ENCODE results near the gene TSKS. TPM values are rescaled to one million over a fixed set of nuclear protein-coding genes. Genes with fewer than 3 reads are reported as not detected.

Gene TSKS
- total RNA-seq, 4 donors from 2014 or later, result 0.49 to 4.0 TPM; not detected in 2

GRCh38 chr19:49718991-49719390 is 44.1 kb downstream of the TSKS start:
- no peak for TF ChIP-seq POLR2A (IDR thresholded peaks at IDR 0.05)
- no peak for TF ChIP-seq CTCF (IDR thresholded peaks at IDR 0.05)
- intact Hi-C loops (cut with DNase I; ENCODE audit: low total_unique reads), result no loop called here
- DNase-seq (ENCODE audit: low spot score in 2 of 2), result no peak
- WGBS, 2 donors, result 83 to 87% methylated on average over 6 of the region's 6 CpGs
- H3K4me3 ChIP-seq (ENCODE audit: low read depth, poor library complexity, severe bottlenecking), result no peak overlapping the region

- TF ChIP-seq CTCF (IDR thresholded peaks at IDR 0.05) (no peak), POLR2A (IDR thresholded peaks at IDR 0.05) (no peak)
- WGBS, 2 donors, result 84 to 94% methylated on average over 8 of the region's 8 CpGs
Measured at GRCh38 chr19:49718511-49718910, 44.6 kb downstream of the TSKS start.

GRCh38 chr19:49716154-49716553 is 47.0 kb downstream of the TSKS start:
- H3K4me3 ChIP-seq (ENCODE audit: low read depth, poor library complexity, severe bottlenecking), result no peak overlapping the region
- no peak for DNase-seq (ENCODE audit: low spot score in 2 of 2)
- WGBS, 2 donors, result 74 to 75% methylated on average over 3 of the region's 3 CpGs
- TF ChIP-seq CTCF (IDR thresholded peaks at IDR 0.05) (no peak), POLR2A (IDR thresholded peaks at IDR 0.05) (no peak)
- intact Hi-C loops (cut with DNase I; ENCODE audit: low total_unique reads), result no loop called here

More at GRCh38 chr19:49718511-49718910, 44.6 kb downstream of the TSKS start:
- no peak overlapping the region for H3K4me3 ChIP-seq (ENCODE audit: low read depth, poor library complexity, severe bottlenecking)
- no peak for DNase-seq (ENCODE audit: low spot score in 2 of 2)
- intact Hi-C loops (cut with DNase I; ENCODE audit: low total_unique reads), result no loop called here

GRCh38 chr19:49713236-49713845 is 49.8 kb downstream of the TSKS start:
- no peak overlapping the region for H3K4me3 ChIP-seq (ENCODE audit: low read depth, poor library complexity, severe bottlenecking)
- WGBS, 2 donors, result 61 to 79% methylated on average over 8 of the region's 8 CpGs
- intact Hi-C loops (cut with DNase I; ENCODE audit: low total_unique reads), result no loop called here
- no peak for DNase-seq (ENCODE audit: low spot score in 2 of 2)
- no peak for TF ChIP-seq POLR2A (IDR thresholded peaks at IDR 0.05)
- TF ChIP-seq CTCF (IDR thresholded peaks at IDR 0.05), result no peak

GRCh38 chr19:49712397-49712859 is 50.7 kb downstream of the TSKS start:
- no peak overlapping the region for H3K4me3 ChIP-seq (ENCODE audit: low read depth, poor library complexity, severe bottlenecking)
- 42 to 47% methylated on average over 20 of the region's 20 CpGs for WGBS, 2 donors
- no peak for DNase-seq (ENCODE audit: low spot score in 2 of 2)
- TF ChIP-seq POLR2A (IDR thresholded peaks at IDR 0.05) (no peak), CTCF (IDR thresholded peaks at IDR 0.05) (no peak)
- intact Hi-C loops (cut with DNase I; ENCODE audit: low total_unique reads), result no loop called here
